Inflammatory macrophage treated with lipopolysaccharide for 4 hours (primary cell): ENCODE results near the gene MBTD1.
"Not testable (repeated sequence)": the region's sequence is repeated elsewhere in the genome, so short reads cannot be mapped to it uniquely, and the experiment has no call there.

ENCODE experiments used
- DNase-seq: peaks from one replicate; pipeline ENCODE4 v3.0.0-alpha.2; 2020

The MBTD1 gene

GRCh38 chr17:51259564-51260236 lies at the start of gene MBTD1:
MBTD1 (minus strand) TSS chr17:51260049; CDS start chr17:51225161, 34,888 bp downstream.
- peak; percentile 96 for DNase-seq

GRCh38 chr17:51305182-51305581 lies 45.3 kb upstream of the MBTD1 start:
- DNase-seq, result no peak

GRCh38 chr17:51299859-51300258 lies 40.0 kb upstream of the MBTD1 start:
- no peak for DNase-seq

DNA sequence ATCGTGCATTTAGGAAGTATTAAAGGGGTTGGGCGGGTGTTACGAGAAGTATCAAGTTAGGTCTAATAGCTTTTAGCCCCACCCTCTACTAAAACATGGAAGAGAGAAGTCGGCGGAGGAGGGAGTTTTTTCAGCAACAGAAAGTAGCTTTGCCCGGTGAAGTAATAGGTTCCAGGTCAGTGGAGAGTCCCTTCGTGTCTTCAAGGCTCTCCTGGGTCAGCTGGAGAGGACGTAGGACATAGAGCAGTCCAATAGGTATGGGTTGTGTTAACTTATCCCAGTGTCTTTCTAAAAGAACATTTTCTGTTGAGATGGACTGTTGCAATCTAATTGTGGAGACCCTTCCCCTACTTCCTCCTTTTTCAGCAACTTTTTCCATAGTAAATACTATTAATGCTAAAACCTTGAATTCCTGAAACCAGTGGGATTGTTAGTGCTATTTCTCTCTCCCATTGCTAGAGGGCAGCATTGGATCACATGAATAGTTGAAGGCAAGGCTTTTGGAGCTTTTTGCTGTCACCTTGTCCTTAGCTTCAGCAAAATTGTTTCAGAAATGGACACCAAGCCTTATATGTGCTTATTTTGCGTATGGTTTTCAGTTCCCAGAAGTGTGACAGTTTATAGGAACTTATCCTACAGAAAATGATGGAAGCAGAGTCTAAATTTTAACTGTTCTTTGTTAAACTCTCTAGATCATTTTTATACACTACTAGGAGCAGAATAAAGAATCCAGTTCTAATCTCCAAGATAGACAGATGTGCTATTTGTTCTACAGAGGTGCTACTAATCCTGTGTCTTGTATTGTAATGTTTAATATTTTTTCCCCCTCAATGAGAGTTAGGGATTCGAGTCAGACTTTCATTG lies 38.9 kb upstream of the MBTD1 start:
- peak; percentile 29 for DNase-seq

GRCh38 chr17:51294338-51294737 lies 34.5 kb upstream of the MBTD1 start:
- DNase-seq, result not testable (repeated sequence)

GRCh38 chr17:51289696-51290111 lies 29.9 kb upstream of the MBTD1 start:
- DNase-seq, result no peak

- no peak for DNase-seq
Measured at GRCh38 chr17:51287412-51287811, 27.6 kb upstream of the MBTD1 start.

DNA sequence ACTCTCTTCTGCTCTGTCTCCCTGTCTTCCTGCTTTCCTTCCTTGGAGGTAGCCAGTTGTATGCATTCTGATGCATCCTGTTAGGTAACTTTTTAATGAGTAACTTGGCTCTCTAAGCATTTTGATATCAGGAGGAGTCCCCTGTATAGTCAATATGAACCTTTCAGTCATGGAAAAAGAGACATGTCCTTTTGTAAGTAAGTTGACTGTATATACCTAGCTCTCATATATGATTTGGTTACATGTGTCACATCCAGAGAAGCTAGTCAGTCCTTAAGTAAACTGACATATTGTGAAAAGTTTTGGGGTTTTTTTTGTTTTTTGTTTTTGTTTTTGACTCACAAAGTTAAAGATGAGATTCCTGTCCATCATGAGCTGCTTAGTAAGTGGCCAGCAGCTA lies 19.3 kb upstream of the MBTD1 start:
- DNase-seq, result no peak

- DNase-seq, result peak; percentile 64
Measured at GRCh38 chr17:51275381-51275780, 15.5 kb upstream of the MBTD1 start.

DNA sequence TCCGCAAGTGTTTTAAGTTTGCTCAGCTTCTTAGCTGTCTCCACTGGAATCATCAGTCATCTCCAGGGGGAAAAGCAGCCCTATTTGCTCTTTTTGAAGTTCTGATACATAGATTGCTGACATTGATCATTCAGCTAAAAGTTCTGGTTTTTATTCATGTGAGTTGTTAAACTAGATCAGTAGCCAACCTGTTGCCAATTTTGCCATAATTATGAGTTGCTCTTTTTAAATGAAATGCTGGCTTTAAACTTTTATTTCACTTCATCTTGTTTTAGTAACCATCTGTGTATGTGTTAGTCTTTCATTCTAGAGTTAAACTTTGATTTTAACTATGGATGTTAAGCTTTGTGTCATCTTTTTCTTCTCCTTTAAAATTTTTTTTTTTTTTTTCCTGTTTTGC lies 13.0 kb upstream of the MBTD1 start:
- no peak for DNase-seq

GRCh38 chr17:51270636-51271035 lies 10.8 kb upstream of the MBTD1 start:
- DNase-seq, result peak; percentile 52

DNA sequence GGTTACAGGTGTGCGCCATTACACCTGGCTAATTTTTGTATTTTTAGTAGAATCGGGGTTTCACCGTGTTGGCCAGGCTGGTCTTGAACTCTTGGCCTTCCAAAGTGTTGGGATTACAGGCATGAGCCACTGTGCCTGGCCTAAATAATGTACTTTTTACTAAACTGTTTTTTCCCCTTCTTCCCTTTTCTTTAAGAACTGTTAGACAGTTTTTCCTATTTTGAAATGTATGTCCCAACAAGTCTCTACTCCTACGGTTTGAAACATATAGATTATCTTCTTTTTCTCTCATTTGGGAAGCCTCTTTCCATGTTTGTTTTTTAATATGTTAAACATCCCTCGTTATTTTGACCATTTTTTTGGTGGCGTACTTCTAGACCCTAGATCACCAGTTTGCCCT lies 10.1 kb upstream of the MBTD1 start:
- peak; percentile 48 for DNase-seq

DNA sequence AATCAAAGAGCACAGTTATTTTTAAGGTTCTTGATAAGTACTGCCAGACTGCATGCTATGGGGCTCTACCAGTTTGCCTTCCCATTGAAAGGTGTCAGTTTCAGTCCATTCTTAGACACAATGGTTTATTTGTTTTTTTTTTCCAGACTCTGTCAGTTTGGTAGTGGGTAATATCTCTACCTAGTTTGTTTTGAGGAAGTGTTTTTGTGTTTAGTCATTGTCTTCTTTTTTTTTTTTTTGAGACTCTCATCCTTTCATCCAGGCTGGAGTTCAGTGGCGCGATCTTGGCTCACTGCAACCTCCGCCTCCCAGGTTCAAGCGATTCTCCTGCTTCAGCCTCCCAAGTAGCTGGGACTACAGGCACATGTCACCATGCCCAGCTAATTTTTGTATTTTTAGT lies 4.6 kb upstream of the MBTD1 start:
- DNase-seq, result not testable (repeated sequence)

- peak; percentile 27 for DNase-seq
Measured at GRCh38 chr17:51263006-51263405, 3.2 kb upstream of the MBTD1 start.

- peak; percentile 88 for DNase-seq
Measured at GRCh38 chr17:51261024-51261963, 1.4 kb upstream of the MBTD1 start.

- peak; percentile 99 for DNase-seq
Measured at GRCh38 chr17:51260237-51261023, 581 bp upstream of the MBTD1 start, which contains the start of gene UTP18. UTP18 (plus strand) TSS chr17:51260546; CDS start chr17:51260585, 39 bp downstream.

- peak; percentile 80 for DNase-seq
Measured at GRCh38 chr17:51258756-51259563, 889 bp downstream of the MBTD1 start.

DNA sequence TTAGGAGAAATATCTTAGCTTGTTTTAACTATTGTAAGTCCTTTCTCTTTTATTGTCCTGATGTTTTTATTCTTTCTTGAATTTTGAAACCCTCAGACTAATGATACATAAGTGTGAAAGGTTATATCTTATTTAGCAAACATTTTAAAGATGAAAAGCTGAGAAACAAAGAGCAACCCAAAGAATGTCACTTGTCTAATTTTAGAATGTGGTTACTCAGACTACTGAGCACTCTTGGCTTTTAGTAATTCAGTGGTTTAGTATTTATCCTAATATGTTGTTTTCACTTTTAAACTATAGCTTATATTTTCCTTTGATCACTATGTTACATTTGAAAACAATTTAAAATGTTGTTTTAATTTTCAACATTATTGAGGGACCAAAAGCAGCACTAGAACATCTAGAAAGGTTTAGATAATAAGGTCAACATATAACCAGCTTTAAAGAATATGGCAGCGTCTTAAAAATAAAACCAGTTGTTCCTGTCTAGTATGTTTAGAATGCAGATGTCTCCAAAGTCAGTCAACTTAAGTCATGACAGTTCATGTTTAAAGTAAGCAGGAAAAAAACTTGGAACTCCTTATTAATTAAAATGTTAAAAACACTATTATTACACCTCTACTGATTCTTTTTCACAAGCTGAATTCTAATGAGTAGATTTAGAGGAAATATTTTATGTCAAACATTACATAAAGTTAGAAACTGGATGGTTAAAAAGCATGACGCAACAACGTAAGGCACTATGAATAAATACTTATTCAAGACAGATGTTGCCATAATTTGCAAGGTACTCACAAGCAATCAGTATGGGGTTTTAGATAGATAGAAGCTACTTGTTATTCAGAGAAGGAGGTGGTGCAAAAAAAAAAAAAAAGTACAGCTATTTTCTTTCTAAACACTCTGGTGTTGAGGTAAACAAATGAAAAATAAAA lies 2.4 kb downstream of the MBTD1 start:
- peak; percentile 32 for DNase-seq

DNA sequence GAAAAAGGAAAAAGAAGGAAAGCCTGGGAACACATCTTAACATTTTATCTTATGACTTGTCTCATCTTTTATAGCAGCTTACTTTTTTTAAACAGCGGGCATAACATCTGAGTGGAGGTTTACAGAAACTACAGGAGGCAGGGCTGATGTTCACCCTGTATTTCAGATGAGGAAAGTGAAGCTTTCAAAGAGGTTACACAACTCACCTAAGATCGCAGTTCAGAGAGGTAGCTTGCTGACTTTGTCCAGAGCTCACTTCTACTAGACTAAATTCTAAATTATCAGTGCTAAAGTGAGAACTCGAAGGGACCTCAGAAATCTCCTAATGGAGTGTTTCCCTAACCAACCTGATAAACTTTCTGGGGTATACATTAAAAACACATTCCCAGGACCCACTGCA lies 3.7 kb downstream of the MBTD1 start:
- DNase-seq, result no peak

GRCh38 chr17:51255673-51256072 lies 4.2 kb downstream of the MBTD1 start:
- DNase-seq, result no peak
